GM15510 (cell line): ENCODE results near the gene FAM83F.

Experiments
- POLR2A ChIP-seq: IDR thresholded peaks from 3 replicates; pipeline ENCODE4 v1.6.1; 2011; ENCODE audit warnings: borderline replicate concordance; ENCODE audit not compliant: insufficient read length; ENCODE audit errors: extremely low read depth

Gene FAM83F

DNA sequence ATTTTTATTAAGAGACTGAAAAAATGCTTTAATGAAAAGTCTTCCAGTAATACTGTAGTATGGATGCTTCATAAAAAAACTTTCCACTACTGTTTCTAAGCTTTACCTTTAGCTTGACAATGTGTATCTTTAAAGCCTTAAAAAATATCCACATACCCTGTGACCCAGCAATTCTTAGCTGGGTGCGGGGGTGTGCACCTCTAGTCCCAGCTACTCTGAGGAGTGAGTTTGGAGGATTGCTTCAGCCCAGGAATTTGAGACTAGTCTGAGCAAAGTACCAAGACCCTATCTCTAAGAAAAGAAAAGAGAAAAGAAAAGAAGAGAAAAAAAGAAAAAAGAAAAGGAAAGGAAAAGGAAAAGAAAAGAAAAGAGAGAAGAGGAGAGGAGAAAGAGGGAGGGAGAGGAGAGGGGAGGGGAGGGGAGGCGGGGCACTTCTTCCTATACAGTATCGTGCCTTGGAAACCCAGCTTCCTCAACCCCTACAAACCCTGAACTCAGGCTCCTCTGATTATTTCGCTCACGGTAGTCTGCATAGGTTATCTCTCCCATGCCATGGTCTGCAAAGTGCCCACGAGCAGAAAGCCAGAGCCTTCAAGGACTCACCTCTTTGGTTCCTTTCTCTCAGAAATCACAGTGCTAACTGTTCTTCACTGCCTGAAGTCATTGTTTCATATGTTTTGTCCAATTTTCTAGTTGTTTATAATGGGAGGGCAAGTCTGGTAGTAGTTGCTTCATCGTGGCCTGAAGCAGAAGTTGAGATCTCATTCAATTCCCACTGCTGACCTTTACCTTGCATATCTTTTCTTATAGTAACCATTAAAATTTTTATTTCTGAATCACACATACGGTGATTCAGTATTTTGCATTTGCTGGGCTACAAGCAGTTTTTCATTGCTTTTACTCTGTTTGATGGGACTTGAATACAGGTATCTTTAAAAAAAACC lies 82.2 kb downstream of the FAM83F start:
- TF ChIP-seq POLR2A = no peak

DNA sequence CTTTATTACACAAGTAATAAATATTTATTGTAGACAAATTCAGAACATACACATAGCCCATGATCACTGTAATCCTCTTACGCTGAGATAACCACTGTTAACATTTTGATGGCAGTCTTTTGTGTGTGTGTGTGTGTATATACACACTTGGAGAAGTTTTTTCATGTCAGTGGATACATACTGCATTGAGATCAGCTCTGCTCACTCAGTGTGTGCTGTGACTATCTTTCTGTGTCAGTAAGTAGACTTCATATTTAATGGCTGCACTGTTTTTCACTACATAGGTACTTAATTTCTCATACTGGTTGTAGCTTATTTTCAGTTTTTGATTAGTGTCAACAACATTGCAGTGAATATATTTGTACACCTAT lies 82.9 kb downstream of the FAM83F start:
- no peak for TF ChIP-seq POLR2A

GRCh38 chr22:40081662-40082061 lies 86.9 kb downstream of the FAM83F start:
- TF ChIP-seq POLR2A = no peak

DNA sequence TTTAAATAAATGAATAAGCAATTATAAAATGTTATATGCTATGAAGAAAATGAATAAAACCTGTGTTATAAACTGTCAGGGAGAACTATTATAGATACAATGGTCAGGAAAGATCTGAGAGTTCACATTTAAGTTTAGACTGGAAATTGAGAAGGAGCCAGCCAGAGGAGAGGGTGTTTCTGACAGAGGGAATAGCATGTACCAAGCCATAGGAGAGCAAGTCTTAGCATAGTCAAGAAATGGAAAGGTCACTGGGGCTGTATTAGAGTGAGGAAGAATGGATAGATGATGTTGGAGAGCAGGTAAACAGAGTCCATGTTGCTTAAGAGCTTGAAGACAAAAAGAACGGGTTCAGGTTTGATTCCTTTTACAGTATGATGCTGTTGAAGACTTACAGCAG lies 87.4 kb downstream of the FAM83F start:
- TF ChIP-seq POLR2A = no peak

GRCh38 chr22:40083794-40084193 lies 89.0 kb downstream of the FAM83F start:
- TF ChIP-seq POLR2A = no peak

- no peak for TF ChIP-seq POLR2A
These were observed 89.5 kb downstream of the FAM83F start for GRCh38 chr22:40084246-40084645.

GRCh38 chr22:40088818-40089217 lies 94.1 kb downstream of the FAM83F start:
- no peak for TF ChIP-seq POLR2A
